HG03064 (cell line): ENCODE results near the gene MEN1.
"Not testable (repeated sequence)": the region's sequence is repeated elsewhere in the genome, so short reads cannot be mapped to it uniquely, and the experiment has no call there.

ENCODE experiments used
- ATAC-seq: cut with Tn5 transposase; IDR thresholded peaks from one replicate; pipeline ENCODE4 v1.9.1; 2021; ENCODE audit warnings: low read depth; ENCODE audit not compliant: unreplicated experiment

Gene MEN1

DNA sequence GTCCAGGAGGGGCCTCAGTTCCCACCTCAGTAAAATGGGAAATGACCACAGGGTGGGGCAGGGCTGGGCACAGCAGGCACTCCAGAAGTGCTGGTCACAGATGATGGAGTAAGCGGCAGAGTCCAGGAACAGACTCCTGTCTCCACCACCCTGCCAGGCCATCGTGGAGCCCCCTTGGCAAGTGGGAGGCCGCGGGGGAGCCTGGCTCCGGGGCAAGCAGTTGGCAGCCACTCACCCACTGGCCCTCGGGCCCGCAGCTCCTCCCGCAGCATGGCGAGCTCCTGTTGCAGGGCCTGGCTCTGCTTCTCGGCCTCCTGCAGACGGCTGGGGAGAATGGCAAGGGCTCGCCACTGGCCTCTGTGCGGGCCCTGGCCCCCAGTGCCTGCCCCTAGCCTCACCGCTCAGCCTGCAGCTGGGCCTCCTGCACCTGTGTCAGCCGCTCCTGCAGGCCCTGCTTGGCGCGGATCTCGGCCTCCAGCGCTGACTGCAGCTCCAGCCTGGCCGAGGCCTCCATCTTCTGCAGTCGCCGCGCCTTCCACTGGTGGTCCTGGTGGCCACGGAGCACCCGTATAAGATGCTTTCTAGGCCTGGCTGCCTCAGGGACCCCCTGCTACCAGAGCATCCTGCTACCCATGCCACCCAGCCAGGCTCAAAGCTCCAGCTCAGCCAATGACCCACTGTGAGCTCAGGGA lies 23.8 kb upstream of the MEN1 start:
- no peak for ATAC-seq

- ATAC-seq: no peak
Measured at GRCh38 chr11:64833509-64833908, 23.2 kb upstream of the MEN1 start.

GRCh38 chr11:64833198-64833502 lies 22.8 kb upstream of the MEN1 start:
- no peak for ATAC-seq

DNA sequence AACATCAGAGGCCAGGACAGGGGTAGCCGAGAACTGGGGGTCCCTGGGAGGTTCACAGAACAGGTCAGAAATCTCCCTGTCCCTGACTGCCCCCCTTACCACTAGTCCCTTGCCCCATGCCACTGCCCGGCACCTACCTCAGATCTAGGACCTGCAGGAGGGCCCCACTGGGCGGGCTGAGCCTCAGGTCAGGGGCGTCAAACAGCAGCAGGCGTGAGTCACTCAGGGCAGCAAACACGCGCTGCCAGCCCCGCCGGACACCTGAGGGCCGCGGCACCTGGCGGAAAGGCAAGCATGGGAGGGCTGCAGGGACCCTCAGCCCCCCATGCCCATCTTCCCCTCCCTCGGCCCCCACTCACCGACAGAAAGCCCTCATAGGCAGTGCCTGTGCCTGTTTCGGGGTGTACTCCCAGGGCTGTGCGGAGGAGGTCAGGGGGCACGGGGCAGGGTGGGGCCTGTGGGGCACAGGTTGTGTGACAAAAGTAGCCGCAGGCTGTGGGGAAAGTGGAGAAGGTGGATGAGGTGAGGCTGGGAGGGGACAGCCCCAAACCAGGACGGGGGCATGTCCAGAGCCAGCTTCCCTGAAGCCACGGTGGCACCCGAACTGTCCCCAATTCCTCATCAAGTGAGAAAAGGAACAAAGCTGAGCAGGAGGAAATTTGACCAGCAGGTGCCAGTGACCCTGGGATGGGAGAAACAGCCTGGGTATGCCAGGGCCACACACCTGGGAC lies 22.3 kb upstream of the MEN1 start:
- no peak for ATAC-seq

- ATAC-seq: no peak
Measured at GRCh38 chr11:64831411-64831891, 21.1 kb upstream of the MEN1 start.

- ATAC-seq: no peak
Measured at GRCh38 chr11:64829536-64830251, 19.3 kb upstream of the MEN1 start.

GRCh38 chr11:64827451-64827839 lies 17.1 kb upstream of the MEN1 start:
- ATAC-seq: no peak

DNA sequence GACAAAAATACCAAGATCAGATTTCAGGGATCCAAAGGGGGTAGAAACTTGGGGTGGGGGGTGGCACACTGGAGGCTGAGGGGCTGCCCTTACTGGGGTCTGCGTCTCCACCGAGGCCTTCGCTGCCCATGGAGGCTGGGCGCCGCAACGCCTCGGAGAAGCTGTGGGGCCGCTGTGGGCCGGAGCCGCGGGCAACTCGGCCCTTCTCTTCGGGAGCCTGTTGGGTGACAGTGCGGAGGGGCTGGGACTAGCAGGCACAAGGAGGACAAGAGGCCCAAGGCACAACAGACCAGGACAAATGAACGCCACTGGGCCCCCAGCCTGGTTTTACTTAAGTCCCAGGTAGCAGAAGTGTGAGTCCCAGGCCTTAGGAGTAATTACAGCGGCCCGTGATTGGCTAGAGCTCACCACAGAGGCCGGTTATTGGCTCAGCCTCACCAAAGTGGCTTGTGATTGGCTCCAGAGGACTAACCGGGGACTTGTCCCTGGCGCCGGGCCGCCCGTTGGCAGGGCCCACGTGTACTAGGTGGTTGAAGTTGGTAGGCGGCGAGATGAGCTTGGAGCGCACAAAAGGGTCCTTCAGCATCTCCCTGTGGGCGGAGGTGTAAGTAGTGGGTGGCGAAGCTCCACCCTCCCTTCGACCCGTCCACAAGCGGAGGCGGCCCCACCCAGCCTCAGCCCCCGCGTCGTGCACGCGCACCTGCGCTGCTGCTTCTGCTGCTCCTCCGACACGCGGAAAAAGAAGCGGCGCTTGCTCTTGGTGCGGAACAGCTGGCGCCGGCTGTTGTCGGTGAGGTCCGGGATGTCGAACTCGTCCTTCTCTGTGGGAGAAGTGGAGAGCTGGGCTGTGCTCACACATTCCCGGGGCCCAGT lies 16.5 kb upstream of the MEN1 start:
- no peak for ATAC-seq

DNA sequence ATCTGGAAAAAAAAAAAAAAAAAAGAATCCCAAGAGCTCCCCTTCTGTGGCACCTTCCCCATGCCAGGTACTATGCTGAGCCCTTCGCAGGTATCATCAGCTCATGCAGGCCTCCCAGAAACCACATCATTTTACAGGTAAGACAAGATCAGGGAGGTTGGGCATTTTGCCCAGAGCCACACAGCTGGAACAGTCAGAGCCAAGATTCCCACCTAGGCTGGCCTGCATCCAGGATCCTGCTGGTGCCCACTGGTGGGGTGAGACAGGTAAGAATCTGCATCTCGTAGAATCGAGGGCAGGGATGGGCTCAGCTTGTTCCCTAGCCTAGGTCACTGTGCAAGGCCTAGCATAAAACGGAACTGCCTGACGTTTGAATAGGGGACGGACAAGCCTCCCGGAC lies 15.7 kb upstream of the MEN1 start:
- ATAC-seq: no peak

GRCh38 chr11:64823568-64824119 lies 13.3 kb upstream of the MEN1 start:
- ATAC-seq: no peak

- ATAC-seq: no peak
Measured at GRCh38 chr11:64817476-64817875, 7.1 kb upstream of the MEN1 start.

GRCh38 chr11:64815433-64815832 lies 5.1 kb upstream of the MEN1 start:
- ATAC-seq: not testable (repeated sequence)

DNA sequence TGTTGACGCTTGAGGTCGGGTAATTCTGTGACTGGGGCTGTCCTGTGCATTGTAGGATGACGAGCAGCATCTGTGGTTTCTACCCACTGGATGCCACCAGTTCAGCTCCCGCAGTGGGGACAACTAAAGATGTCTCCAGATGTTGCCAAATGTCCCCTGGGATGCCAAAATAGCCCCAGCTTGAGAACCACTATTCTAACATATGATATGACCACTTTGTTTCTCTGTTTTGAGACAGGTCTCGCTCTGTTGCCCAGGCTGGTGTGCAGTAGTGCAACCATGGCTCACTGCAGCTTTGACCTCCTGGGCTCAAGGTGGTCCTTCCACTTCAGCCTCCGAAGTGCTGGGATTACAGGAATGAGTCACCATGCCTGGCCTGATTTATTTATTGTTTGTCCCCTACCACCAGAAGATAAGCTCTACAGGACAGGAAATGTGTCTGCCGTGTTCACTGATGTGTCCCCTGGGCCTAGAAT lies 4.4 kb upstream of the MEN1 start:
- ATAC-seq: peak; percentile 60

DNA sequence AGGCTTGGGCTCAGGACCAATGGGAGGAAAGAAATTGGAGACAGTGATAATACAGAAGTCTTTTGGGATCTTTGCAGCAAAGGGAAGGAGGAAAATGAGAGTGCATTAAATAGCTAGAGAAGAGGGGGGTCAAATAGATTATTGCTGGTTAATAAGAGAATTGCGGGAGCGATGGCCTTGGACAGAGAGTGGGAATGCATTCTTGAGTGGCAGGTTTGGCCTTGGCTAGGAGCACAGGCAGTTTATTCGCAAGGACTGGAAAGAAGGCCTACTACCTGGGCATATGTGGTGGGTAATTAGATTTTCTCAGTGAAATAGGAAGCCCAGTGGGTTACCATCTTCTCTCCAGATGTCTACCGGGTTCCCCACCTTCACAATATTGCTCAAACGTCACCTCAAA lies 3.5 kb upstream of the MEN1 start:
- ATAC-seq: no peak

DNA sequence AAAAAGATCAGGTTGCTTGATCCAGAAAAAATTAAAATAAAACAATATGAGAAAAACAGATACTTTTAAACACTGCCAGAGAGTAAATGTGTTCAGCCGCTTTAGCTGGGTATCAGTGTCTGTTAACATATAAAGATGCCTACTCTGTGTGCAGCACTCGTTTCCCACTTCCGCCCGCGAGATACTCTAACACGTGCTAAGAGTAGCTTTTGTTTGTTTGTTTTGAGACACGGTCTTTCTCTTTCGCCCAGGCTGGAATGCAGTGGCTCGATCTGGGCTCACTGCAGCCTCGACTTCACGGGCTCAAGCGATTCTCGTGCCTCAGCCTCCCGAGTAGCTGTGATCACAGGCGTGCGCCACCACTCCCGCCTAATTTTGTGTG lies 531 bp upstream of the MEN1 start:
- no peak for ATAC-seq

DNA sequence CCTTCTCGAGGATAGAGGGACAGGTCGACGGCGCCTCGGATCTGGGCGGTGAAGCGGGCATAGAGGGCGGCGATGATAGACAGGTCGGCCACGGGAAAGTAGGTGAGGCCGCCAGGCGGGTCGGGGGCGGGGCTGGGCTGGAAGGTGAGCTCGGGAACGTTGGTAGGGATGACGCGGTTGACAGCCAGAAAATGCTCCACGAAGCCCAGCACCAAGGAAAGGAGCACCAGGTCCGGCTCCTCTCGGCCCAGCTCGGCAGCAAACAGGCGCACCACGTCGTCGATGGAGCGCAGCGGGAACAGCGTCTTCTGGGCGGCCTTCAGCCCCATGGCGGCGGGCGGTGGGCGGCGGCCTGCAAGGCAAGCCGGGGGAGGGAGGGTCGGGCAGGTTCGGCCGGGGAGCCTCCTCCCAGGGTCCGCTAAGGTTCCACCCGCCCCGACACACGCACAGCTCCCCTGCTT lies 540 bp downstream of the MEN1 start:
- no peak for ATAC-seq

- ATAC-seq: no peak
Measured at GRCh38 chr11:64805481-64805880, 4.9 kb downstream of the MEN1 start.

DNA sequence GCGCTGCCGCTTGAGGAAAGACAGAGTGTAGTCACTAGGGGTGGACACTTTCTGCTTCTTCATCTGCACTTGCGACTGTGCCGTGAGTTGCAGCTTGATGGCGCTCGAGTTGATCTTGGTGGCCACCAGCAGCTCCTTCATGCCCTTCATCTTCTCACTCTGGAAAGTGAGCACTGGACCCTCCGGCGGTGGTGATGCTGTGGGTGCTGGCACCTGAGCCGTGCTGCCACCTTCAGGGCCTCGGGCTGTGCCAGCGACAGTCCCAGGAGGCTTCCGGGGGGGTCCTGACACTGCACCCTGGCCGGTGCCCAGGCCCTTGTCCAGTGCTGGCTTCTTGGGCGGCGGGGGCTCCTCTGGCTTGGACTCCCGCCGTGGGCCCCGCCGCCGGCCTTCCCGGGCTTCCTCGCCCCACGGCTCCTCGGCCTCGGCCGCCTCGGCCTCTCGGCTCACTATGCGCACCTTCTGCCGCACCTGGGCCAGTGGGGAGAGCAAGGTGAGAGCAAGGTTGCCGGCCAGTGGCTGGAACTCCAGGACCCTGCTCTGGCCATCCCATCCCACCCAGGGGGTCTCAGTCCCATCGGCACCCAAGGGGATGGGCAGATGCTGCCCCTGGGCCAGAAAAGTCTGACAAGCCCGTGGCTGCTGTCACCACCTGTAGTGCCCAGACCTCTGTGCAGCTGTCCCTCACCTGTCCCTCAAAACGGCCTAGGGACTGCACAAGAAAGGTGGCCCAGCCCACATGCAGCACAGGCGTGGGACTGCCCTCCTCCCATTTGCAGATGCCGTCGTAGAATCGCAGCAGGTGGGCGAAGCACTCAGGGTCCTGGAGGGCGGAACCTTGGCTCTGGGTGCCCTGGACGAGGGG lies 5.8 kb downstream of the MEN1 start:
- ATAC-seq: no peak

DNA sequence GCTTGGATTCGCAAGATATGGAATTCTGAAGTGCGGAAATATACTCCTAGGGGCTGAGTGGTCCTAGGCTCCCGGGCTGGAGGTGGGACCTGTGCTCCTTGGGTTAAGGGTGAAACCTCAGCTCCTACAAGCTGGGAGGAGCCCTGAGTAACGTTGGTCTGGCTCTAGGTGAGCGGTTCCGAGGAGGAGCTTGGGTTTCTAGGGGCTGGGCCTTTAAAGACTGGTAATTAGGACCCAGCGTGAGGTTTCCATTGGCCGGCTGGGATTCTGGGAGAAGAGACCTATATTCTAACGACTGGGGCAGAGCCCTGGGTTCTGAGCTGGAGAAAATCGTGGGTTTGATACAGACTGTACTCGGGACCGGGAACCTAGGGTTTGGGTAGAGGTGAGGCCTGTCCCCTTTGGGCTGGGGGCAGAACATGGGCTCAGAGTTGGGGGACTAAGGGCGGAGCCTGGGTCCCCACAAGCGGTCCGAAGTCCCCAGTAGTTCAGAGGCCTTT lies 6.5 kb downstream of the MEN1 start:
- no peak for ATAC-seq
